ENCODE measurements around the gene PKN3.
A peak's percentile ranks its signal among the peaks of the same experiment; 100 is the strongest.

PKN3 gene

GRCh38 chr9:128716581-128717254 lies 14.4 kb downstream of the PKN3 start:
- DNase-seq (ENCODE audit: low read depth in 2 of 2): no peak

DNA sequence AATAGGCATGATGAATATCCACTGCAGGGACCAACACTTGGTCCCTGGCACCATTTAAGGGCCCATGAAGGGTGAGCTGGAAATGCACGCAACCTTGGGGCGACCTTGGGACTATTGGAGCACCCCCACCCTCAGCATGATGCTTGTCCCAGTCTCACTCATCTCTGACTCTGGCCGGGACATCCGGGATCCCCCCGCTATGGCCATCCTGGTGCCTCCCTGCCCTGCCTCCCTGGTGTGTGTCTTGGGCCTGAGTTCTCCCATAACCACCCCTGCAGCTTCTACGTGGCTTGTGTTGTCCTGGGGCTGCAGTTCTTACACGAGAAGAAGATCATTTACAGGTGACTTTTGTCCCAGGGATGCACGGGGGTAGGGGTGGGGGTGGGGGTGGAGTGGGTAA lies 15.7 kb downstream of the PKN3 start:
- no peak for DNase-seq (ENCODE audit: low read depth in 2 of 2)

GRCh38 chr9:128718475-128718874 lies 16.2 kb downstream of the PKN3 start:
- DNase-seq (ENCODE audit: low read depth in 2 of 2): no peak

GRCh38 chr9:128719919-128720605 lies 17.8 kb downstream of the PKN3 start:
- DNase-seq (ENCODE audit: low read depth in 2 of 2): no peak

- DNase-seq (ENCODE audit: low read depth in 2 of 2): no peak
Measured at GRCh38 chr9:128720841-128721486, 18.7 kb downstream of the PKN3 start.

DNA sequence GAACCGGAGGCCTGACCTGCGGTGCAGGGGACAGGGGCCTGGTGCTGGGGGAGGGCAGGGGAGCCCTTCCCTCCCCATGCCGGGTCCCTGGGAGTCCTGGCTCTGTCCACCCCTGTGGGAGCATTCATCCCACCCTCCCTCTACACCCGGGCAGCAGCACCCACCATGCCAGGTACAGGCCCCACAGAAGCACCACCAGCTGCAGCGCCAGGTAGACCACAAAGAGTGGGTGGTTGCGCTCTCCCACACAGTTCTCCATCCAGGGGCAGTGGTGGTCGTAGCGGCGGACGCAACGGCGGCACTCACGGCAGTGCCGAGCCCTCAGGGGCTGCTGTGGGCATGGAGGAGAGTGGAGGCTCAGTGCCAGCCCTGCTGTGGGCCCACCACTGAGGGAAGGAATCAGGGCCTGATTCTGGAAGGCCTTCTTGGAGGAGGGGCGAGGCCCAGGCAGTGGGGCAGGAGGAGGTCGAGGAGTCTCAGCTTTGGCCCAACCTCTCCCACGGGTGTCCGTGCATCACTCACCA lies 19.2 kb downstream of the PKN3 start:
- DNase-seq (ENCODE audit: low read depth in 2 of 2): no peak

DNA sequence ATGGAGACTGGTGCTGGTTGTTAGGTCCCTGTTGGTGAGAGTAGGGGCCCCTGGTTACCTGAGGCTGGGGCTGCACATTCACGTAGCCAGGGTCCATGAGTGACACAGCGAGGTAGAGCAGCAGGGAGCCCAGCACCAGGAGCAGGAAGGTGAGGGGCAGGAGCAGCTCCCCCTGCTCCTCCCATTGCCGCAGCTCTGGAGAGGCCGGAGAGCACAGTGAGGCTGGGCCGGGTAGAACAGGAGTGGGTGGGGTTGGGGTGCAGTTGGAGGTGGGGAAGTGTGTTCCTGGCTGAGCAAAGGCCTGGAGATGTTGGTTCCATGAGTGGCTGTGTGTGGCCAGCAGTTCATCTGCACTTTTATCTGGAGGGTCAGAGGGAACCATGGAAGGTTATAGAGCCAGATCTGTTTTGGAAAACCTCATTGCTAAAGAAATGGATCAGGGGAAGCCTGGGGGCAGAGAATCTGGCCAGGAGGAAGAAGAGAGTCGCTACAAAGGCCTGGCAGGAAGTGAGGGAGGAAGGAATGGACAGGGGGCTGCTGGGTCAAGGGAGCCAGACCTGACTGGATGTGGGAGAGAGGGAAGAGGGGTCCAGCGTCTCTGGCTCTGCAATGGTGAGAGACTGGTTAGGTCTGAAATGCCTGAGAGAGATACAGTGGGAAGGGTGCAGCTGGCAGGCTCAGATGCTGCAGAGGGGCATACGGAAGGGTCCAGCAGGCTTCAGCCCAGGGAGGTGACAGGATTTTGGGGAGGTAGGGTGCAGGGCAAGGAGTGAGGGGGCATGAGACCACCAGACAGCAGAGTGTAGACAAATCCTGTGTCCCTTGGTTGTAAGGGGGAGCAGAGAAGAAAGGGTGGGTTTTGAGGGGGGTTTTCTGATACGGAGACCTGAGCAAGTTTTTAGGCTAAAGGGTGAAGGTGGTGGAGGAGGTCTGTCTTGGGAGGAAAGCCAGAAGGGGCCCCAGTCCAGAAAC lies 20.4 kb downstream of the PKN3 start:
- no peak for DNase-seq (ENCODE audit: low read depth in 2 of 2)

DNA sequence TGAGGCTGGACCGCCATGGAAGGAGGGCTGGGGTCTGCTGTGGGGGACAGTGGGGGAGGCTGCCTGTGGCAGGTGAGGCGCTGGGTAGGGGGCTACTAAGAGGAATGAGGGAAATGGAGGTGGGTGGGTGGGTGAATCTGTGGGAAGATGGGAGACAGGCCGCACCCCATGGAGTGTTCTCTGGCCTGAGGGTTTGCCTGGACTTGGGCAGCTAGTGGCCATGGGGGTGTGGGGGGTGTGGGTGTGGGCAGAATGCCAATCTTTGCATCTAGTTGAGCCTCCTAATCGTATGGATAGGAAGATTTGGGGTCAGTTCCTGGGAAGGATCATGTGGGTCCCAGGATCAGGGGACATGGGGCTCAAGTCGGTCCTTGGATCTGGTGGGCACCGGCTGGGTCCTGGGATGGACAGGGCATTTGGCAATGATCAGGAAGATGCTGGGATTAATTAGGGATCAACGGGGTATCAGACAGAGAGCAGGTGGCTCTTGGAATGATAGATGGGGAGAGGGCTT lies 21.1 kb downstream of the PKN3 start:
- DNase-seq (ENCODE audit: low read depth in 2 of 2): no peak

DNA sequence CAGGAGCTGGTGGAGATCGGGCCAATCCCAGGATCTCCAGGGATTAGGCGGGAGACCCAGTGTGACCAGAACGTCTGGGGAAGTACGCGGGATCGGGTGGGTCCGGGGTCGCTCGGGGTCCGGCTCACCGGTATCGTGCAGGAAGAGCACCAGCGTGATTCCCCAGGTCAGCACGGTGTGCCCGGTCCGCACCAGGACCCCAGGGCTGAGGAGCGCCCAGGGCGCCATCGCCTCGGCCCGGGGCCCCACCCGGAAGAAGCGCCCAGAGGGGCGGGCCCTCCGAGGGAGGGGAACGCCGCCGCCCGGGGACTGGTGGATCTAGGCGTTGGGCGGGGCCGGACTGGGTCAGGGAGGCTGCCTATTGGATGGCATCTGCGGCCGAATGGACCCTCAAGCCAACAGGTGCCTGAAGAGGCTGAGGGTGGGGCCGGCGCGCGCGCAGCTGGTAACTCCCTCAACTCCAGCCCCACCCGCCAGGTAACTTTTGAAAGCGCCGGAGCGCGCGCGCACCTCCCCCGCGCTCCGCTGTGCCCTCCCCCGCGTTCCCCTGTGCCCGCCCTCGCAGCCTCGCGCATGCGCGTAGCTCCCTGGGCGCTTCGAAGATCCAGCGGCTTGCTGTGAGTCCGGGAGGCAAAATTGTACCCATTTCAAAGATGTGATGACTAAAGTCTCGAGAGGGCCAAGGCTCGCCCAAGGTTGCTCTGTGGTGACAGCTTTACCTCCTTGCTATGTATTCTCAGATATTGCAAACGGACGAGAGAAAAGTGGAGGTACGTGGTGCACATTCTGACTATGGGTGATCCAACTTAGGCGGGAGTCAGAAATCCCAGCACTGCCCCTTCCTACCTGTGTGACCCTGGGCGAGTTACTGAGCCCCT lies 21.8 kb downstream of the PKN3 start, which contains the start of gene ZDHHC12:
TSS of gene ZDHHC12 (minus strand) at position 262 of the 878 bp plus-strand sequence. CDS start at position 228, 34 bp downstream.
- peak; percentile 98 to 99 for DNase-seq (ENCODE audit: low read depth in 2 of 2)

GRCh38 chr9:128724744-128725211 lies 22.5 kb downstream of the PKN3 start:
- no peak for DNase-seq (ENCODE audit: low read depth in 2 of 2)

GRCh38 chr9:128727640-128728248 lies 25.4 kb downstream of the PKN3 start:
- no peak for DNase-seq (ENCODE audit: low read depth in 2 of 2)

DNA sequence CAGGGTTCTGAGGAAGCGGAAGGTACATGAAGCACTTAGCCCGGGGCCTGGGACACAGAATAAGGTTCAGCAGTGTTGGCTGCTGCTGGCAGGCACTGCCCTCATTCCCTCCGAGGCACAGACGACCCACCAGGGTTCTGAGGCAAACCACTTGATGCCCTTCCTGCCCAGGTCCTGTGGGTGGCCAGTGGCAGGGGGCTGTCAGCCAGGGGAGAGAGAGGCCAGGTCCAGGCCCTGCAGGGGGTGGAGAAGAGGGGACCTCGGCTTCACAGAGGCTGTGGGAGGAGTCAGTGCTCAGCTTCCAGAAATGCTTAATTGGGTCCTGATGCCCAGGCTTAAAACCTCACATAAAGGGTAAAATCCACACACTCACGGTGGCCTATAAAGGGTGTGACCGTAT lies 26.0 kb downstream of the PKN3 start:
- DNase-seq (ENCODE audit: low read depth in 2 of 2): no peak

- no peak for DNase-seq (ENCODE audit: low read depth in 2 of 2)
Measured at GRCh38 chr9:128729302-128729701, 27.0 kb downstream of the PKN3 start.

GRCh38 chr9:128729766-128730517 lies 27.6 kb downstream of the PKN3 start:
- no peak for DNase-seq (ENCODE audit: low read depth in 2 of 2)

DNA sequence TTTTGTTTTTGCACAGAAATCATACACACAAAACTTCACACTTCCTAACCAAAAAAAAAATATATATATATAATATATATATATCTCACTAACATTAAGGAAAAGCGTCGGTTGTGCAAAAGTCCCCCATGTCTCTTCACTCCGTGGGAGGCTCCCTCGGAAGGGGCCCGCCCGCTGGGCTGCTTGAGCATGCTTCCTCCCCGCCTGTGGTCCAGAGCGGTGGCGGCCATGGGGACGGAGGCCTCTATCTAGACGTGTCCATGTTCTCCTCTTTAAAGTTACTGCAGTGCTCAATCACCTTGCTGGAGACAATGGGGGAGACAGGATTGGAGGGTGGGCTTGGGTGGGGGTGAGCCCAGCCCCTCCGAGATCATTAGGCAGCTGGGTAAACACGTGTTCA lies 28.8 kb downstream of the PKN3 start:
- no peak for DNase-seq (ENCODE audit: low read depth in 2 of 2)

DNA sequence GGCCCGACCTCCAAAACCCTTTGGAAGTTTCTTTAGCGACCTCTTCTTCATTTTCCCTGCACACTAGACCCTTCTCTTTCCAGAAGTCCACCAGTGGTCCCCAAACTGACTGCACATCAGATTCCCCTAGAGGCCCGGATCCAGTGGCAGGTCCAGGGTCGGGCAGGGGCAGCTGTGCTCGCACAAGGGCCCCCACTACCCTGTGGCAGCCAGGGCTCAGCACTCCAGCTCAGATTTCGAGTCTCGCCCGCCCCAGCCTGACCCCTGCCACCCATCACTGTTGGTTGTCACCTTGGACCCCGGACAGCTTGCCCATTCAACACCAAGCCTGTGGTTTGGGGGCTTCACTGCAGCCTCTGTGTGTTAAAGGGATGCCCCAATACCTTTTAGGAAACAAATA lies 29.4 kb downstream of the PKN3 start:
- no peak for DNase-seq (ENCODE audit: low read depth in 2 of 2)

GRCh38 chr9:128732576-128732975 lies 30.3 kb downstream of the PKN3 start:
- no peak for DNase-seq (ENCODE audit: low read depth in 2 of 2)

DNA sequence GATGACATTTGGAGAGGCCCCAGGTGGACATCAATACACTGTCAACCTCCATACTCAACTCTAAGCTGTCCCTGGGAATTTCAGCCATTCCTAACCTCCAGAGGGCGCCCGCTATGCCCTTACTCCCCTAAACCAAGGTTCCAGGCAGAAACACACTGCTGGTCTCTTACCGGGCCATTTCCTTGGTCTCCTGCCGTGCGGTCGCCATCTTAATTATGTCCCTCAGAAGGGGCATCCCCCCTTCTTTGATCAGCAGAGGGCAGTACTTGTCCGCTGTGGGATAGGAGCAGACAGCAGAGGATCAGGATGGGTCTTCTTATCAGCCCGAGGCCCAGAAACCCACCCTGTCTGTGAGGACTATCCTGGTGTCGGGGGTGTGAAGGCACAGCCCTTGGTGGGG lies 31.0 kb downstream of the PKN3 start:
- DNase-seq (ENCODE audit: low read depth in 2 of 2): no peak

GRCh38 chr9:128735373-128735772 lies 33.1 kb downstream of the PKN3 start:
- no peak for DNase-seq (ENCODE audit: low read depth in 2 of 2)

Measured in stimulated activated CD8-positive, alpha-beta memory T cell treated with anti-CD3 and anti-CD28 coated beads, Interleukin-7, amount 100 ng/mL, for 4 hours (primary cell).